Mononuclear cell (primary cell): Measurements from ENCODE around the gene LIN37. TPM values are rescaled to one million over a fixed set of nuclear protein-coding genes. Genes with fewer than 3 reads are reported as not detected.
"Not testable (repeated sequence)": the region's sequence is repeated elsewhere in the genome, so short reads cannot be mapped to it uniquely, and the experiment has no call there.

Source experiments
- H3K27me3 ChIP-seq: 2 replicates; pipeline ENCODE4 v1.6.0; 2011; ENCODE audit warnings: low read length, control low read depth; ENCODE audit not compliant: insufficient read depth
- H3K4me1 ChIP-seq: 2 replicates; pipeline ENCODE4 v1.5.1; 2011; ENCODE audit warnings: mild to moderate bottlenecking, low read length, control low read depth; ENCODE audit not compliant: insufficient read depth
- H3K4me3 ChIP-seq: 2 replicates; pipeline ENCODE4 v1.5.1; 2011; ENCODE audit warnings: mild to moderate bottlenecking, low read length, moderate library complexity
- H3K9me3 ChIP-seq: 2 replicates; pipeline ENCODE4 v1.5.1; 2011; ENCODE audit warnings: low read depth, mild to moderate bottlenecking, control low read depth, low read length
- total RNA-seq: library from RNA; depleted of rRNA; stranded (reverse); fragments of >200 nt; gene quantifications from one replicate; pipeline ENCODE4 v1.2.3, GENCODE V29; 2012

Gene LIN37
- total RNA-seq, 1 donor, result 1.9 TPM

DNA sequence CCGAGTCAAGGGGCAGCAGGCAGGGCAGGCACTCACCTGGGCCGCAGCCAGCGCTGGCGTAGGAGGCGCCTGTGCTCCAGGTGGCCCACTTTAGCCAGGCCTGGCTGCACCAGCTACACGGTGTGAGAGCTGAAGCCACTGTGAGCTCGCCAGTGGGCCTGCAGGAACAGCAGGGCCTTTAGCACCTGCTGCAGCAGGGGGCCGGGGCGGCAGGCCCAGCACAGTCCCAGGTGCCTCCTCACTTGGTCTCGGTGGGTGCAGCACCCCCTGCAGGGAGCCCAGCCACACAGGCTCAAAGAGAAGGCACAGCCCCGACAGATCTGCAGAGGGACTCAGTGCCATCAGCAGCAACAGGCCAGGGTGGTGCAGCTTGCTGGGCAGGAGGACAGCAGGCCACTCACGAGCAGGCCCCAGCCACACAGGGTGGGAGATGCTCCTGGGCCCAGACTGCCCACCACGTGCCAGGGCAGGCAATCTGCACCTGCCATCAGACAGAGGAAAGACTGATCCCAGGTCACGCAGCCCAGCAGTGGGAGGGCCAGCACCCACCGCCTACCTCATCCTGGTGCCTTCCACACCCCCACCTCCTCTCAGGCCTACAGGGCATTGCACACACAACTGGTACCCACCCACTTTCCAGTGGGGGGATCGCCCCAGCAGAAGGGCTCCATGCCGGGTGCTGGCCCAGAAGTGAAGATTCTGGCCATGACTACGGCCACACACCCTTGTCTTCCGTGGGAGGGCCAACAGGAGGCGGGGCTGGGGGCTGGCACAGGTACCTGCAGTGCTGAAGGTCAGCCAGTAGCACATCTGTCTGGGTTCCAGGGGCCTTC, 42.8 kb downstream of the LIN37 start:
- Histone ChIP-seq H3K4me1 (no peaks in the 10 kb centered on the region), H3K27me3 (no peaks in the 10 kb centered on the region), H3K4me3 (no peak overlapping the region), H3K9me3 (no peaks in the 10 kb centered on the region)

DNA sequence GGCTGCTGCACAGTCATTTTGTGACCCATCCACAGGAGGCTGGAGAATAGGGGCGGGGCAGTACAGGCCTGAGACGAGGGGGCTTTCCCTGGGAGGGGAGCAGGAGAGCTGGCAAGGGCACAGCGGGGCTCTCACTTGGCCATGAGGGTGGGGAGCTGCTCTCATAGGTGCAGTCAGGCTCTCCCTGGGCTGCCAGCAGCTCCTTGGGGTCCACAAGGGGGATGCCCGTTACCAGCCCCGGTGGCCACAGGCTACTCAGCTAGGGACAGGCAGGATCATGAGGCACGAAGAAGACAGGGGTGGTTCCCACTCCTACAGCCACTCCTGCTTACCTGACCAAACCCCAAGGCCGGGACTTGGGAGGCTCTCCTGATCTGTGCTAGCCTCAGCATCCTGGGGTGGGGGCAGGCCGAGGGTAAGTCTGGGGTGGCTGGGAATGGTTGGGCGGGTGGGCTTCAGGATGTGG, 43.5 kb downstream of the LIN37 start:
- Histone ChIP-seq H3K27me3 (peaks cover 5% of the 10 kb centered on the region), H3K4me3 (no peak overlapping the region), H3K4me1 (no peaks in the 10 kb centered on the region), H3K9me3 (no peaks in the 10 kb centered on the region)

GRCh38 chr19:35792312-35792711, 43.9 kb downstream of the LIN37 start:
- H3K9me3 ChIP-seq, result no peaks in the 10 kb centered on the region
- peaks cover 6% of the 10 kb centered on the region for H3K27me3 ChIP-seq
- no peaks in the 10 kb centered on the region for H3K4me1 ChIP-seq
- no peak overlapping the region for H3K4me3 ChIP-seq

DNA sequence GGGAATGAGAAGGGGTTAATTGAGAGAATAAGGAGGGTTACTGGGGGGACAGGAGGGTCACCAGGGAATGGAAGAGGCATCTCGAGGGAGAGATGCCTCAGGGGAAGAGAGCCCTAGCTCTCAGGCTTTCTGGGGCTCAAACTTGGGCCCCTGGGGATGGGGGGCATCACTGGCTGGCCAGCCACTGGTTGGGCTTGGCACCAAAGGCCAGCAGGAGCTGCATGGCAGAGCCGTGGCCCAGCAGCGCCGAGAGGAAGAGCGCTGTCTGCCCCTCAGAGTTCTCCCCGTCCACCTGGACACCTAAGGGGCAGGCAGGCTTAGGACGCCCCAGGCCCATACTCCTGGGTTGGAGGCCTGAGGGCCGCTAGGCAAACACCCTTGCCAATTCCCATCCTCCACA, 44.5 kb downstream of the LIN37 start:
- H3K4me1 ChIP-seq, result no peaks in the 10 kb centered on the region
- no peak overlapping the region for H3K4me3 ChIP-seq
- H3K27me3 ChIP-seq, result peaks cover 6% of the 10 kb centered on the region
- no peaks in the 10 kb centered on the region for H3K9me3 ChIP-seq

GRCh38 chr19:35793381-35794165, 45.2 kb downstream of the LIN37 start:
- Histone ChIP-seq H3K4me3 (no peak overlapping the region), H3K27me3 (peaks cover 6% of the 10 kb centered on the region), H3K9me3 (no peaks in the 10 kb centered on the region), H3K4me1 (no peaks in the 10 kb centered on the region)

DNA sequence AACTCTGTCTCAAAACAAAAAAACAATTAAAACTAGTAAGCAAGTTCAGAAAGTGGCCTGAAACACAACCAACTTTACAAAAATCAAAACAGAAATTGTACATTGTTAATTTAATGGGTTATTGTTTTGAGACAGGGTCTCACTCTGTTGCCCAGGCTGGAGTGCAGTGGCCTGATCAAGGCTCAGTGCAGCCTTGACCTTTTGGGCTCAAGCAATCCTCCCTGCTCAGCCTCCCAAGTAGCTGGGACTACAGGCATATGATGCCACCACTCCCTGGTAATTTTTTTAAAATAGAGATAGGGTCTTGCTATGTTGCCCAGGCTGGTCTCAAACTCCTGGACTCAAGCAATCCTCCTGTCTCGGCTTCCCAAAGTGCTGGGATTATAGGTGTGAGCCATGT, 47.2 kb downstream of the LIN37 start:
- not testable (repeated sequence) for H3K9me3 ChIP-seq, H3K4me1 ChIP-seq, H3K27me3 ChIP-seq, H3K4me3 ChIP-seq

GRCh38 chr19:35796645-35797542, 48.5 kb downstream of the LIN37 start:
- Histone ChIP-seq H3K4me1 (no peaks in the 10 kb centered on the region), H3K9me3 (no peaks in the 10 kb centered on the region), H3K4me3 (no peak overlapping the region), H3K27me3 (peaks cover 6% of the 10 kb centered on the region)

DNA sequence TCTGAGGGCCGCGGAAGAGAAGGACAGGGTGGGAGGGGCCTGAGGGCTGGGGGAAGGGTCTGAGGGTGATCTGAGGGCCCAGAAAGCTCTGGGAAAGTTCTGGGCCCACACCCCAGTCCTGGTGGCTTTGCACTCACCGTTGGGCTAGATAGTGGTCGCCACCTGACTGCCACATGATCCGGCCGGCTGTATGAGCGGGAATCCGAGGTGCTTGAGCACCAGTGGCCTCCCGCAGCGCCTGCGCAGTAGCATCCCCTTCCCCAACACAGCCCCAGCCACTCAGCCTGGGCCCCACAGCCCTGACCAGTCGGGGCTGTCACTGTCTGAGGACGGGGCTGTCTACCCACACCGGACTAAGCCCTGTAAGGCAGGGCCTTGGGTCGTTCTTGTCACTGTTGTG, 49.3 kb downstream of the LIN37 start:
- peaks cover 6% of the 10 kb centered on the region for H3K27me3 ChIP-seq
- H3K4me1 ChIP-seq, result no peaks in the 10 kb centered on the region
- H3K9me3 ChIP-seq, result no peaks in the 10 kb centered on the region
- no peak overlapping the region for H3K4me3 ChIP-seq

DNA sequence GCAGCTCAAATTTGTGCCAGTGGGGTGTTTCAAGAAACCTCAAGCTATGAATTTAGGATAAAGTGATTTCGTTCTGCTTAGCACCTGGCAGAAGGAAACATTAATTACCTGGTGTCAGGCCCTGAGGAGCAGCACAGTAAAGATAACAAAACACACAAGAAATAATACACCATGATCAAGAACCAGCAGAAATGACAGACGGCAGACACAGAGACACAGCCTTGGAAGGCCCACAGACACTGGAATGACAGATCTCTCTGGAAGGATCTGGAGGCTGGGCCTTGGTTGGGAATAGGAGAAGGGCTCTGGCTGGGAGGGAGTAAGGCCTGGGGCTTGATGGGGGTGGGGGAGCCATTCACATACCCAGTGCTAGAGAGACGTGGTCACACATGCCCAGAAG, 53.5 kb downstream of the LIN37 start:
- Histone ChIP-seq H3K4me1 (peaks cover 7% of the 10 kb centered on the region), H3K27me3 (peaks cover 1% of the 10 kb centered on the region), H3K9me3 (no peaks in the 10 kb centered on the region), H3K4me3 (no peak overlapping the region)

Other genes with a start within 250 kb of the LIN37 start
- not detected for gene DMKN, start 234.9 kb upstream of the LIN37 start, total RNA-seq
- not detected for gene SBSN, start 220.3 kb upstream of the LIN37 start, total RNA-seq
- gene GAPDHS, start 215.1 kb upstream of the LIN37 start, total RNA-seq, result not detected
- gene TMEM147, start 202.9 kb upstream of the LIN37 start, total RNA-seq, result 25.9 TPM
- not detected for gene ATP4A, start 184.9 kb upstream of the LIN37 start, total RNA-seq
- gene PMIS2, start 162.4 kb upstream of the LIN37 start, total RNA-seq, result not detected
- gene HAUS5, start 135.8 kb upstream of the LIN37 start, total RNA-seq, result 6.0 TPM
- gene RBM42, start 119.5 kb upstream of the LIN37 start, total RNA-seq, result 16.0 TPM
- not detected for gene ETV2, start 106.8 kb upstream of the LIN37 start, total RNA-seq
- 219 TPM for gene COX6B1, start 100.3 kb upstream of the LIN37 start, total RNA-seq
- not detected for gene UPK1A, start 82.1 kb upstream of the LIN37 start, total RNA-seq
- 0.42 TPM for gene ZBTB32, start 44.0 kb upstream of the LIN37 start, total RNA-seq
- gene KMT2B, start 30.6 kb upstream of the LIN37 start, total RNA-seq, result 10.8 TPM
- 8.7 TPM for gene IGFLR1, start 6.1 kb upstream of the LIN37 start, total RNA-seq
- gene U2AF1L4, start 3.2 kb upstream of the LIN37 start, total RNA-seq, result 18.4 TPM
- 8.0 TPM for gene PSENEN, start 2.9 kb upstream of the LIN37 start, total RNA-seq
- not detected for gene HSPB6, start 8.5 kb downstream of the LIN37 start, total RNA-seq
- gene PROSER3, start 9.6 kb downstream of the LIN37 start, total RNA-seq, result 5.1 TPM
- 4.1 TPM for gene ARHGAP33, start 27.0 kb downstream of the LIN37 start, total RNA-seq
- gene PRODH2, start 64.3 kb downstream of the LIN37 start, total RNA-seq, result not detected
- gene NPHS1, start 103.9 kb downstream of the LIN37 start, total RNA-seq, result not detected
- gene KIRREL2, start 108.3 kb downstream of the LIN37 start, total RNA-seq, result 0.10 TPM
- not detected for gene APLP1, start 120.0 kb downstream of the LIN37 start, total RNA-seq
- 128 TPM for gene NFKBID, start 152.0 kb downstream of the LIN37 start, total RNA-seq
- 58.1 TPM for gene HCST, start 154.0 kb downstream of the LIN37 start, total RNA-seq
- 286 TPM for gene TYROBP, start 159.7 kb downstream of the LIN37 start, total RNA-seq
- 1.3 TPM for gene LRFN3, start 187.8 kb downstream of the LIN37 start, total RNA-seq
- 8.3 TPM for gene SDHAF1, start 246.6 kb downstream of the LIN37 start, total RNA-seq